GM19455 (cell line): ENCODE data around the gene C16orf96.

Source experiments
- ATAC-seq: cut with Tn5 transposase; IDR thresholded peaks from one replicate; pipeline ENCODE4 v1.9.1; 2021; ENCODE audit not compliant: unreplicated experiment

C16orf96 gene

GRCh38 chr16:4615384-4616046 lies 59.4 kb downstream of the C16orf96 start:
- peak; percentile 0 for ATAC-seq

- ATAC-seq: peak; percentile 72
Observed at GRCh38 chr16:4616047-4616811, 60.1 kb downstream of the C16orf96 start.

GRCh38 chr16:4617880-4618279 lies 61.7 kb downstream of the C16orf96 start:
- ATAC-seq: no peak

GRCh38 chr16:4618645-4619418 lies 62.7 kb downstream of the C16orf96 start:
- ATAC-seq: no peak

- ATAC-seq: no peak
Observed at GRCh38 chr16:4623593-4623992, 67.5 kb downstream of the C16orf96 start.

- peak; percentile 63 for ATAC-seq
Observed at GRCh38 chr16:4624015-4624826, 68.1 kb downstream of the C16orf96 start, which contains the start of gene MGRN1. Gene MGRN1 (plus strand): TSS chr16:4624826. CDS start chr16:4624961, 135 bp downstream.

GRCh38 chr16:4624827-4625559 lies 68.9 kb downstream of the C16orf96 start:
- peak; percentile 69 for ATAC-seq

GRCh38 chr16:4625560-4626159 lies 69.5 kb downstream of the C16orf96 start:
- ATAC-seq: no peak

- ATAC-seq: no peak
Observed at GRCh38 chr16:4626396-4626795, 70.3 kb downstream of the C16orf96 start.

GRCh38 chr16:4628283-4628682 lies 72.1 kb downstream of the C16orf96 start:
- no peak for ATAC-seq

GRCh38 chr16:4631444-4631843 lies 75.3 kb downstream of the C16orf96 start:
- ATAC-seq: no peak

GRCh38 chr16:4633910-4634635 lies 77.9 kb downstream of the C16orf96 start:
- no peak for ATAC-seq

GRCh38 chr16:4634768-4635167 lies 78.6 kb downstream of the C16orf96 start:
- no peak for ATAC-seq

GRCh38 chr16:4636196-4636595 lies 80.1 kb downstream of the C16orf96 start:
- no peak for ATAC-seq

GRCh38 chr16:4637501-4638166 lies 81.5 kb downstream of the C16orf96 start:
- ATAC-seq: no peak

- ATAC-seq: no peak
Observed at GRCh38 chr16:4639899-4640509, 83.9 kb downstream of the C16orf96 start.

GRCh38 chr16:4640572-4641305 lies 84.6 kb downstream of the C16orf96 start:
- ATAC-seq: no peak
